ENCODE measurements around the gene CSMD2.

DNA sequence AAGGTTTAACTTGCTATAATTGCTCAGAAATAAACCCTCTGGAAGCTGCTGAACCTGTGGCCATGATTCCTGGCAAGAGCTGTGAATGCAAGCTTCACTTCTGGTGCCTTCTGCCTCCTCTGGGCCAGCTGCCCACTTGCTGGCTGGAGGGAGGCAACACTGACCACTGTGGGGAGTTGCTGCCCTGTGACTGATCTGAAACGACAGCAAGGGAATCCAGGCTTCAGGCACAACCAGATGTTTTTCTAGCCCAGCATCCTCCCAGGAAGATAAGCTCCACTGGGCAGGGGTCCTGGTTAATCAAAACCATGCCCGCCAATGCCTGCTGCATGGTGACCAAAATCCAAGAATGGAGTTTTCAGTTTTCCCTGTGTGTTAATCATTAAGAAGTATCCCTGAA, 481.1 kb downstream of the CSMD2 start:
- TF ChIP-seq, protein P1, sequence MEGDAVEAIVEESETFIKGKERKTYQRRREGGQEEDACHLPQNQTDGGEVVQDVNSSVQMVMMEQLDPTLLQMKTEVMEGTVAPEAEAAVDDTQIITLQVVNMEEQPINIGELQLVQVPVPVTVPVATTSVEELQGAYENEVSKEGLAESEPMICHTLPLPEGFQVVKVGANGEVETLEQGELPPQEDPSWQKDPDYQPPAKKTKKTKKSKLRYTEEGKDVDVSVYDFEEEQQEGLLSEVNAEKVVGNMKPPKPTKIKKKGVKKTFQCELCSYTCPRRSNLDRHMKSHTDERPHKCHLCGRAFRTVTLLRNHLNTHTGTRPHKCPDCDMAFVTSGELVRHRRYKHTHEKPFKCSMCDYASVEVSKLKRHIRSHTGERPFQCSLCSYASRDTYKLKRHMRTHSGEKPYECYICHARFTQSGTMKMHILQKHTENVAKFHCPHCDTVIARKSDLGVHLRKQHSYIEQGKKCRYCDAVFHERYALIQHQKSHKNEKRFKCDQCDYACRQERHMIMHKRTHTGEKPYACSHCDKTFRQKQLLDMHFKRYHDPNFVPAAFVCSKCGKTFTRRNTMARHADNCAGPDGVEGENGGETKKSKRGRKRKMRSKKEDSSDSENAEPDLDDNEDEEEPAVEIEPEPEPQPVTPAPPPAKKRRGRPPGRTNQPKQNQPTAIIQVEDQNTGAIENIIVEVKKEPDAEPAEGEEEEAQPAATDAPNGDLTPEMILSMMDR (IDR thresholded peaks at IDR 0.05) = no peak
- TF ChIP-seq POLR2AphosphoS5 (IDR thresholded peaks at IDR 0.05) (no peak), POLR2A (IDR thresholded peaks at IDR 0.05) (no peak), EP300 (IDR thresholded peaks at IDR 0.05) (no peak)

Data from upper lobe of left lung (tissue), 4 donors.